Hematopoietic multipotent progenitor cell (in vitro differentiated cells): Measurements from ENCODE around the gene PARM1. TPM values are rescaled to one million over a fixed set of nuclear protein-coding genes. Genes with fewer than 3 reads are reported as not detected.

Experiments used
- DNase-seq, 3 donors: peaks; one replicate each; pipeline ENCODE4 v3.0.0-alpha.2; 2011 to 2015; ENCODE audit warnings: low read depth in 2 of 3, low spot score in 2 of 3
- total RNA-seq: library from RNA; depleted of rRNA; stranded (reverse); fragments of >200 nt; gene quantifications from one replicate; pipeline ENCODE4 v1.2.3, GENCODE V29; 2012

The PARM1 gene
- total RNA-seq, 1 donor = under 0.01 TPM

DNA sequence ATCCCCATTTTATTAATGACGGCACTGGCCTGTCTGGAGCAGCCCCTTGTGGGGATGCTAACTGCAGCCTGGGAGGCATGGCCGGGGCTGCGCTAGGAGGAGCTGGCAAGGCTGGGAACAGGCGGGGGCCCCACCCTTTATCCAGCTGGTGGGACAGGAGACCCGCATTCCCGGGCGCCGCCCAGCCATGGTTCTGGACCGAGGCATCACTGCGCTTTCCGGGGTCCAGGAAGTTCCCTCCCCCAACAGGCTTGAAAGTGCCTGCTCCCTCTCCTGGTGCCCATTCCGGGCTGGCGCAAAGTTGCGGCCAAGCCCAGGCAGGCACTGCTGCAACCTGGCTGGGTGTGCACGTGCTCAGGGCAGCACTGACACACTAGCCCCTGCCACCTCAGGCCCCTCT lies 124.5 kb downstream of the PARM1 start:
- no peak for DNase-seq

DNA sequence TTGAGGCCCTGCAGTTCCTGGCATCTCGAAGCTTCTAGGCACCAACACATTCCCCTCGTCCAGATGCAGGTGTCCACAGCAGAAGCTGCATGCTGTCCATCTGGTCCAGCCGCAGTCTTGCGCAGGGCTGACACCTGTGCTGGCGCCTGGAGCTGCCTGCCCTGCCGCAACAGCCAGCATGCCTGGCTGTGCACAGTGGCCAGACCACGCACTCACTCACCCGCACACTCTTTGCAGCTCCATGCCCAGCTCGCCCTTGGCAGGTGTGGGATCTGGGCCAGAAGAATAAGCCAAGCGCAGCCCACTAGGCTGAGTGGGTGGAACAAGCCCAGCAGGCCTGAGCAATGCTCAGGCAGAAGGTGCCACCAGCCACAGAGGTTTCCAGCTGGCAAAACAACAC lies 125.6 kb downstream of the PARM1 start:
- no peak for DNase-seq

DNA sequence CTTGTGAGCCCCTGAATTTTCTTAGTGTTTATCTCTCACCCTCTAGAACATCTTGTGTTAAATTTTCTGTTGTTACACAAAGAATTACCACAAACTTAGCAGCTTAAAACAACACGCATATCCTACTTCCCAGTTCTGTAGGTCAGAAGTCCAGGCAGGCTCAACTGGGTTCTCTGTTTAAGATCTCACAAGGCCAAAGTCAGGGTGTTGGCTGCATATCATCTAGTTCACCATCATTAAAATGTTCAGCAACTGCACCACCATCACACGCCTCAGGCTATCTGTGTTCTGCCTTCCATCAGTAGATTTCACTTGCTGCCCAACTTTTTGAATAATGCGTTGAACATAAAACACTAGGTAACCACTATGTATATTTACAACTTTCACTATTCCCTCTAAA lies 130.5 kb downstream of the PARM1 start:
- DNase-seq = no peak

DNA sequence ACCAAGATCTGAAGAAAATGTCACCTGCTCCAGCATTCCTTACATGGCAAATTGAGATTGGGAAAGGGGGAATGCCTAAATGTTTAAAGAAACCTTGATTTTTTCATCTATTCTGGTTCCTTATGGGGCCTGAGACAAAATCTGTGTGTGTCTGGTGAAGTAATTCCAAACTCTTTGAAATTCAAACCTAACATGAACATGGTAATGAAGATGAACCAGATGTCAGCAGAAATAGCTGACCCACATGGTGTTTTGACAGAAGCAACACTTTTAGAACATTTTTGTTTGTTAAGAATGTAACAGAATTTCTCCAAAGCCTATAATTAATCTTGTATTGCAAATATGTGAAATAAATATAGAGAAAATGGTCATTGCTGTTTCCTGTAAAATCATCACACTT lies 133.0 kb downstream of the PARM1 start:
- no peak for DNase-seq

DNA sequence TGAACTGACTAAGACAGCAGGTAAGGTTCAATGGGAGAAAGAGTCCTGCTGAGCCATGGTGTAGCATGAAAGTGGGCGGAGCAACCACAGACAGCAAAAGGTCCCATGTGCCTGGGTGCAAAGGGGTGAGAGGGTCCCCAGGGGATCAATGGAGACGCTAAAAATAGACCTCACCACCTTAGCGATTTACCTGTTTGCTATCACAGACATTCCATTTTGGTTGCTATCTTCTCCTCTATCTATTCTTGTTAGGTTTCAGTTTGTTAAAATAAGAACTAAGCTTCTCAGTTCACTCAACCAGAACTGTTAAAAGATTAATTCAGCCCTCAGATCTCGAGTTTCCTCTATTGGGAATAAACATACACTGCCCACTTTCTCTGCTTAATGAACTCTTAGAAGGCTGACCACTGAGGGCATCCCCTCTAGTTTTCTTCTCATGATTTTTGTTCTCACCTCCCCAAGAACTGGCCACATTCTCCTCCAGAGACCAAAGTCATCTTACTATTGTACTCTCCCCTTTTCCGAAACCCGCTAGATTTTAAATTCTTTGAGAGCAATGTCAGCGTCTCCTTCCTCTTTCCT lies 136.7 kb downstream of the PARM1 start:
- DNase-seq = no peak

DNA sequence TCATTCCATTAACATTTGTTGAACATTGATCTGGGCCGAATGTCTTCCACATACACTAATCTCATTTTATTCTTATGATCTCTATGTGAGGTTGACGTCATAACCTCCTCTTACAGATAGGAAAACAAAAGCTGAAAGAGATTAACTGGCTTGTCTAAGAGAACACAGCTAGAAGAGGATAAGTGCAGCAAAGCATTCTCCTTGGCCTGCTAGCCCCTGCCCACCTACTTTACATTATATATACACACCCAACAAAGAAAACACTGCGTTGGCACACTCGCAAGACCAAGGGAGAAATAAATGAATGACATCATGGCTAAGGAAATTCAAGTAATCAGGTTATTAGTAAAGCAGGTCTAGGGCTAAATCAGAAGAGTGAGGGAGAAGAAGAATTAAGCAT lies 138.4 kb downstream of the PARM1 start:
- no peak for DNase-seq

DNA sequence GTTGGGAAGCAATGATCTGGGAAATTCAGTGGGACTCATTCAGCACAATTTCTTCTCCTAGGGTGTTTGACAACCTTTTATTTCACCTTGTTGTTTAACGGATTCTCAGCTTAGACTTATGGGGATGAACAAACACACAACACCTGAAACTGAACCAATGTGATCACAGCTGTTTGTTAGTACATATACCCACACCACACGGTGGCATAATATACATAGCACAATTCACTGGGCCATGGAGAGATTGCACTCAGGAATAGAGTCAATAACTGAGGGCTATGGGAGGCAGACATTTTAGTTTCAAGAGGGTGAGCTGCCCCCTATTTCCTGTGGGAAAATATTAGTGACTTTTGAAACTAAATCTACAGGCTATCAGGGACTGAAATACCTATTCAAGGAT lies 148.0 kb downstream of the PARM1 start:
- DNase-seq = no peak

DNA sequence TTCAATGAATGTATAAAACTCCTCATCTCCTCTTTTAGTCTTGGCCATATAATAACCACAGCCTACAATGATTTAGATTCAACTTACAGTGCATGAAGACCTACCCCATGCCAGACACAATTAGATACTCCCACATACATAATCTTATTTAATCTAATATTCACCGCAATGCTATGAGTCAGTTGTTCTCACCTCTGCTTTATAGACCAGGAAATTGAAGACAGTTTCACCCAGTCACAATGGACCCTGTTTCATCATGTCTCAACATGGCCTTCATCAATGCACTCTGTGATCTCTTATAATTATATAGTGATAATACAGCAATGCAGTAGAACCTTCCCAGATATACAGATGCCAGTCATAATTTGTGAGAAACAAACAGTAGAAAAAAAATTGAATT lies 148.6 kb downstream of the PARM1 start:
- no peak for DNase-seq

DNA sequence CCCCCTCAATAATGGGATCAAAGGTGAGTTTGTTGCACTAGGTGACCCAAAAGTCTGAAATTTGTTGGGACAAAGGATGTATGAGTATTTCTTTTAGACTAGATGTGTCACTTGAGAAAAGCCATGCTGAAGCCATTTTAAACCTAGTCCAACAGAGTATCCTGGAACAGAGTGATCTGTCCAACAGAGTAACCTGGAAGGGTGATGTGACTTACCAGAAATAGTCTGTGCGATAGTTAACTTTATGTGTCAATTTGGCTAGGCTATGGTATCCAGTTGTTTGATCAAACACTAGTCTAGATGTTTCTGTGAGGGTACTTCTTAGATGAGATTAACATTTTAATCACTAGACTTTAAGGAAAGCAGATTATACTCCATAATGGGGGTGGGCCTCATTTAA lies 154.5 kb downstream of the PARM1 start:
- DNase-seq = no peak

DNA sequence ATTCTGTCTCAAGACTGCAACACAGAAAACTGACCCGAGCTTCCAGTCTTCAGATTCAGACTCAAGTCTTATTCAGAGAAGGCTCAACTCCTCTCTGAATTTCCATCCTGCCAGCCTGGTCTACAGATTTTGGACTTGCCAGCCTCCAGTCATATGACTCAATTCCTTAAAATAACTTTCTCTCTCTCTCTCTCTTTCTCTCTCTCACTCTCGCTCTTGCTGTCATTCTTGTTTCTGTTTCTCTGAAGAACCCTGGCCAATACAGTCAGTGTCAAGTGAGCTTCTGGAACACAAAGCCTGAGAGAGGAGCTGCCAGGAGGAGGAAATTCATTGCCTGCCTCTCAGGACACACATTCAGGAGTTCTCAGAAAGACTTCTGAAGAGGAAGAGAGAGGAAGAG lies 154.9 kb downstream of the PARM1 start:
- no peak for DNase-seq

DNA sequence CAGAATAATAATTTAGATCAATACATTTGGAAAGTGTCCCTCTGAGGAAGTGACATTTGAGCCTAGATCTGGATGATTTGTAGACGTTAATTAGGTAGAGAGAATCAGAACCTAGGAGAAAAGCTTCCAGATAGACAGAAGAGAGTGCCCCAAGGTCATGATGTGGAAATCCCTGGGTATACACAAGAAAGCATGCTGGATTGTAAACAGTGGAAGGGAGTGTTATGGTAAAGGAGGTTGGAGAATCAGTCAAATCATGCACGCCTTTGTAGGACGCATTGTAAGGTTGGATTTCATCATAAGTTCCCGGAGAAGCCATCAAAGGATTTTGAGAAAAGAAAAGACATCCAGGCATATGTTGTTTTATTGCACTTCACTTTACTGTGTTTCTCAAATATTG lies 156.3 kb downstream of the PARM1 start:
- DNase-seq = no peak

DNA sequence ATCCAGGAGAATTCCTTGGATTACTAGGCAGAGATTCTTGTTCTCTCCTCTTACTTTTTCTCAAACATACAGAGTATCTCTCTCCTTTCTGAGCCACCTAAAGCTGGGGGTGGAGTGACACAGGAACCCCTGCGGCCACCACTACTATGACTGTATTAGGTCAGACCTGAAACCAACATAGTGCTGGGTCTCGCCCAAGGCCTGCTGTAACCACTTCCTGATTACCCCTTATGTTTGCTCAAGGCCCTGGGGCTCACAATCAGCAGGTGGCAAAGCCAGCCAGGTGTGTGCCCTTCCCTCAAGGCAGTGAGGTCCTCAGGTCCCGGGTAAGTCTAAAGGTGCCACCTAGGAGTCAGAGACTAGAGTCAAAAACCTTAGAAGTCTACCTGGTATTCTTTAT lies 166.4 kb downstream of the PARM1 start:
- no peak for DNase-seq

Other genes starting within 250 kb of the PARM1 start
- 0.27 TPM for gene BTC, start 138.6 kb upstream of the PARM1 start, total RNA-seq